ENCODE measurements around the gene BSND.

DNA sequence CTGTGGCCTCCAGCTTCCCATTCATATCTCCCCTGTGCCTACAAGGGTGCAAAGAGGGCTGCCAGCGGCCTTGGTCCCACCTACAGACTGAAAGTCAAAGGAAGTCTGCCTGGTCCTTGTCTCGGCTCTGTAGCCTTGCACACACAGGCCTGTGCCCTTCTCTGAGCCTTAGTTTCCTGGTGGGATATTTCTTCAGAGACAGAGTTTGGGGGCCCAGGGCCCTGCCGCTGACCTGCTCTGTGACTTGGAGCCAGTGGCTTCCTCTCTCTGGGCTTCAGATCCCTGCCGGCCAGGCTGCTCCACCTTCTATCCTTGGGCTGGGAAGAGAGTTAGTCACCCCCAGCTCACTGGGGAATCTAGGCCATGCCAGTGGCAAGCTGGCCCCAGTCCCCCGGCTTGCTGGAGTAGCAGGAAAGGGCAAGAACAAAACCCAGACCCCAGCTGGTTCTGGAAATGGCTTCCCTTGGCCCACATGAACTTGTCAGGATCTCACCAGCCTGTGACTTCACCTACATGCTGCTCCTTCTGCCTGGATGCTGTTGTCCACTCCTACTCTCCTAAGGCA is 19.3 kb upstream of the BSND start:
- TF ChIP-seq RXRA (IDR thresholded peaks at IDR 0.05; ENCODE audit: borderline replicate concordance, low read depth) (no peak), FOXM1 (IDR thresholded peaks at IDR 0.05; ENCODE audit: low read depth) (no peak), SIN3A (IDR thresholded peaks at IDR 0.05; ENCODE audit: borderline replicate concordance, low read depth, low read length) (no peak), CHD2 (IDR thresholded peaks at IDR 0.05; ENCODE audit: low read length, partially characterized antibody) (no peak), FOXJ3 (CRISPR knock-in tag; IDR thresholded peaks at IDR 0.05) (no peak)
- TF ChIP-seq, protein P1, sequence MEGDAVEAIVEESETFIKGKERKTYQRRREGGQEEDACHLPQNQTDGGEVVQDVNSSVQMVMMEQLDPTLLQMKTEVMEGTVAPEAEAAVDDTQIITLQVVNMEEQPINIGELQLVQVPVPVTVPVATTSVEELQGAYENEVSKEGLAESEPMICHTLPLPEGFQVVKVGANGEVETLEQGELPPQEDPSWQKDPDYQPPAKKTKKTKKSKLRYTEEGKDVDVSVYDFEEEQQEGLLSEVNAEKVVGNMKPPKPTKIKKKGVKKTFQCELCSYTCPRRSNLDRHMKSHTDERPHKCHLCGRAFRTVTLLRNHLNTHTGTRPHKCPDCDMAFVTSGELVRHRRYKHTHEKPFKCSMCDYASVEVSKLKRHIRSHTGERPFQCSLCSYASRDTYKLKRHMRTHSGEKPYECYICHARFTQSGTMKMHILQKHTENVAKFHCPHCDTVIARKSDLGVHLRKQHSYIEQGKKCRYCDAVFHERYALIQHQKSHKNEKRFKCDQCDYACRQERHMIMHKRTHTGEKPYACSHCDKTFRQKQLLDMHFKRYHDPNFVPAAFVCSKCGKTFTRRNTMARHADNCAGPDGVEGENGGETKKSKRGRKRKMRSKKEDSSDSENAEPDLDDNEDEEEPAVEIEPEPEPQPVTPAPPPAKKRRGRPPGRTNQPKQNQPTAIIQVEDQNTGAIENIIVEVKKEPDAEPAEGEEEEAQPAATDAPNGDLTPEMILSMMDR (IDR thresholded peaks at IDR 0.05) = no peak
- TF ChIP-seq, protein P2, sequence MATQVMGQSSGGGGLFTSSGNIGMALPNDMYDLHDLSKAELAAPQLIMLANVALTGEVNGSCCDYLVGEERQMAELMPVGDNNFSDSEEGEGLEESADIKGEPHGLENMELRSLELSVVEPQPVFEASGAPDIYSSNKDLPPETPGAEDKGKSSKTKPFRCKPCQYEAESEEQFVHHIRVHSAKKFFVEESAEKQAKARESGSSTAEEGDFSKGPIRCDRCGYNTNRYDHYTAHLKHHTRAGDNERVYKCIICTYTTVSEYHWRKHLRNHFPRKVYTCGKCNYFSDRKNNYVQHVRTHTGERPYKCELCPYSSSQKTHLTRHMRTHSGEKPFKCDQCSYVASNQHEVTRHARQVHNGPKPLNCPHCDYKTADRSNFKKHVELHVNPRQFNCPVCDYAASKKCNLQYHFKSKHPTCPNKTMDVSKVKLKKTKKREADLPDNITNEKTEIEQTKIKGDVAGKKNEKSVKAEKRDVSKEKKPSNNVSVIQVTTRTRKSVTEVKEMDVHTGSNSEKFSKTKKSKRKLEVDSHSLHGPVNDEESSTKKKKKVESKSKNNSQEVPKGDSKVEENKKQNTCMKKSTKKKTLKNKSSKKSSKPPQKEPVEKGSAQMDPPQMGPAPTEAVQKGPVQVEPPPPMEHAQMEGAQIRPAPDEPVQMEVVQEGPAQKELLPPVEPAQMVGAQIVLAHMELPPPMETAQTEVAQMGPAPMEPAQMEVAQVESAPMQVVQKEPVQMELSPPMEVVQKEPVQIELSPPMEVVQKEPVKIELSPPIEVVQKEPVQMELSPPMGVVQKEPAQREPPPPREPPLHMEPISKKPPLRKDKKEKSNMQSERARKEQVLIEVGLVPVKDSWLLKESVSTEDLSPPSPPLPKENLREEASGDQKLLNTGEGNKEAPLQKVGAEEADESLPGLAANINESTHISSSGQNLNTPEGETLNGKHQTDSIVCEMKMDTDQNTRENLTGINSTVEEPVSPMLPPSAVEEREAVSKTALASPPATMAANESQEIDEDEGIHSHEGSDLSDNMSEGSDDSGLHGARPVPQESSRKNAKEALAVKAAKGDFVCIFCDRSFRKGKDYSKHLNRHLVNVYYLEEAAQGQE (IDR thresholded peaks at IDR 0.05; ENCODE audit: low read depth, low read length) = no peak
- TF ChIP-seq, protein P3, sequence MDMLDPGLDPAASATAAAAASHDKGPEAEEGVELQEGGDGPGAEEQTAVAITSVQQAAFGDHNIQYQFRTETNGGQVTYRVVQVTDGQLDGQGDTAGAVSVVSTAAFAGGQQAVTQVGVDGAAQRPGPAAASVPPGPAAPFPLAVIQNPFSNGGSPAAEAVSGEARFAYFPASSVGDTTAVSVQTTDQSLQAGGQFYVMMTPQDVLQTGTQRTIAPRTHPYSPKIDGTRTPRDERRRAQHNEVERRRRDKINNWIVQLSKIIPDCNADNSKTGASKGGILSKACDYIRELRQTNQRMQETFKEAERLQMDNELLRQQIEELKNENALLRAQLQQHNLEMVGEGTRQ (IDR thresholded peaks at IDR 0.05; ENCODE audit: borderline replicate concordance, low read depth, low read length) = no peak
